Progenitor cell of endocrine pancreas (in vitro differentiated cells): ENCODE measurements around the gene GPR161. TPM values are rescaled to one million over a fixed set of nuclear protein-coding genes. Genes with fewer than 3 reads are reported as not detected.

ENCODE experiments used
- DNase-seq: peaks from one replicate; pipeline ENCODE4 v3.0.0; 2021; ENCODE audit warnings: low spot score; ENCODE audit not compliant: unreplicated experiment
- H3K27ac Mint-ChIP-seq: 2 replicates; pipeline ENCODE4 v1.8.0; 2021; ENCODE audit warnings: mild to moderate bottlenecking, moderate library complexity, mixed read lengths
- H3K27me3 Mint-ChIP-seq: 2 replicates; pipeline ENCODE4 v1.8.0; 2021; ENCODE audit warnings: mixed read lengths
- H3K36me3 Mint-ChIP-seq: 2 replicates; pipeline ENCODE4 v1.8.0; 2022; ENCODE audit warnings: mixed read lengths; ENCODE audit not compliant: insufficient read depth
- H3K4me1 Mint-ChIP-seq: 2 replicates; pipeline ENCODE4 v1.8.0; 2021; ENCODE audit warnings: low read depth, mixed read lengths
- H3K4me3 Mint-ChIP-seq: 2 replicates; pipeline ENCODE4 v1.8.0; 2021; ENCODE audit warnings: low read depth, mild to moderate bottlenecking, moderate library complexity, mixed read lengths
- H3K9me3 Mint-ChIP-seq: 2 replicates; pipeline ENCODE4 v1.8.0; 2021; ENCODE audit warnings: low read depth, mixed read lengths
- total RNA-seq: library from RNA; stranded (reverse); gene quantifications from 2 replicates; pipeline ENCODE4 v1.2.1, GENCODE V29; 2021
- TF ChIP-seq, protein P1 (sequence below): fragments of 200-600 bp; sonication (generic); IDR thresholded peaks from one replicate; pipeline ENCODE4 v1.5.0; 2021; ENCODE audit warnings: antibody characterized with exemption, mild to moderate bottlenecking; ENCODE audit not compliant: unreplicated experiment

The GPR161 gene
- total RNA-seq, 1 donor from 2014 or later = 58.5 TPM

DNA sequence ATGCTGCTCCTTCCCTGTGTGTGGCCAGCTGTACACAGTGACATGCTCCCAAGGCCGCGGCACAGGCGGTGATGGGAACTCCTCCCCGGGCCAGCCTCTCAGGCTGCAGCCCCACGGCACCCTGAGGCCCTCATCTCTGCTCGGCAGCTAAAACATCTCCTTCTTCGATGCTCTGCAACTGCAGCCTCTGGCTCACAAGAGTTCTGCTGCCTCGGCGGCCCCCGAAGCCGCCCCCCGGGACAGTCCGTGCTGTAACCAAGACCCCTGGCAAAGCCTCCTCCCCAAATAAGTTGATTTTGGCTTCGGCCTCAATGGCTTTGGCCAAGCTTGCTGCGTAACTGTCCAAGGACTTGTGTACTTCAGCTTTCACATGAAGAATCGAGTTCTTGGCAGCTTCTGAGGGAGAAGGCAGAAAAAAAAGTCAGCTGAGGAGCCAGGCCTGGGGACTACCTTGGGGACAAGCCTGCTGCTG, 51.3 kb downstream of the GPR161 start:
- TF ChIP-seq, protein P1, sequence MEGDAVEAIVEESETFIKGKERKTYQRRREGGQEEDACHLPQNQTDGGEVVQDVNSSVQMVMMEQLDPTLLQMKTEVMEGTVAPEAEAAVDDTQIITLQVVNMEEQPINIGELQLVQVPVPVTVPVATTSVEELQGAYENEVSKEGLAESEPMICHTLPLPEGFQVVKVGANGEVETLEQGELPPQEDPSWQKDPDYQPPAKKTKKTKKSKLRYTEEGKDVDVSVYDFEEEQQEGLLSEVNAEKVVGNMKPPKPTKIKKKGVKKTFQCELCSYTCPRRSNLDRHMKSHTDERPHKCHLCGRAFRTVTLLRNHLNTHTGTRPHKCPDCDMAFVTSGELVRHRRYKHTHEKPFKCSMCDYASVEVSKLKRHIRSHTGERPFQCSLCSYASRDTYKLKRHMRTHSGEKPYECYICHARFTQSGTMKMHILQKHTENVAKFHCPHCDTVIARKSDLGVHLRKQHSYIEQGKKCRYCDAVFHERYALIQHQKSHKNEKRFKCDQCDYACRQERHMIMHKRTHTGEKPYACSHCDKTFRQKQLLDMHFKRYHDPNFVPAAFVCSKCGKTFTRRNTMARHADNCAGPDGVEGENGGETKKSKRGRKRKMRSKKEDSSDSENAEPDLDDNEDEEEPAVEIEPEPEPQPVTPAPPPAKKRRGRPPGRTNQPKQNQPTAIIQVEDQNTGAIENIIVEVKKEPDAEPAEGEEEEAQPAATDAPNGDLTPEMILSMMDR = no peak
- H3K27me3 Mint-ChIP-seq = no peaks in the 10 kb centered on the region
- H3K4me1 Mint-ChIP-seq = peaks cover 7% of the 10 kb centered on the region
- H3K36me3 Mint-ChIP-seq = peaks cover 18% of the 10 kb centered on the region
- H3K9me3 Mint-ChIP-seq = no peaks in the 10 kb centered on the region
- DNase-seq = no peak
- no peak overlapping the region for H3K4me3 Mint-ChIP-seq
- no peak overlapping the region for H3K27ac Mint-ChIP-seq

DNA sequence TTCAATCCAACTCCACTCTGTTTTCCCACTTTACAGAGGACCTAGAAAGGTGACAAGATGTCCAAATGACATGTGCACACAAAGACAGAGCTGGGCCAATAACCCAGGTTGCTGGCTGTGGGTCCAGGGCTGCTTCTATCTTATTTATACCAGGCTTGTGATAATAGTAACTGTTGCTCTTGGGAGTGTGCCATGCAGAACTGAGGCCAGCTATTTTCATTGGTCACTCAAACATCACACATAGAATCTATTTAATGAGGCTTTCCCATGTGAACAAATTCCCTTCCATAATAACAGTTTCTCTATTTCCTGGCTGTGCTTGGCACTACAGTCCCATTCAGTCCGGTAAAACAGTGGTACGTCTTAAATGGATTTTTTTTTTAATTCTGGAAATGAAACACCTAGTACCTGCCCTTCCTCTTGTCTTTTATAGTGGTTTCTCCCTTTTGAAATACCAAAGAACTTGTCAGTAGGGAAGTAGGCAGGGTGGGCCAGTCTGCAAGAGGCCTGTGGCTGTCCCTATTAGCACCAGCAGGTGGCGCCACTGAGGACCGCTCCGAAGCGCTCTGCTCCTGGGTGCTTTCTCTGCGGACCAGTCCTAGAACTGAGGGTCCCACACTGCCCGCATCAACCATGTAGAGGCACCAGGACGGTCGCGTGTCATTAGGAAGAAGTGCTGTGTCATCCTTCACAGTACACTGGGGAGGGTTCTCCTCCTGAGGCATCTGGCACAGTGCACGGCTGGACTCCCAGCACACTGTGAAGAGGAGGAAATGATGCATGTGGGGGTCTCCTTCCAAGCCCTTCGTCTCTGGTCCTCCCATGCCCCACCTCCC, 52.1 kb downstream of the GPR161 start:
- Mint-ChIP-seq H3K4me1 (peaks cover 7% of the 10 kb centered on the region), H3K9me3 (no peaks in the 10 kb centered on the region), H3K27ac (peak overlapping the region; percentile 29), H3K4me3 (no peak overlapping the region), H3K27me3 (no peaks in the 10 kb centered on the region), H3K36me3 (peaks cover 15% of the 10 kb centered on the region)
- TF ChIP-seq, protein P1 = peak; percentile 82
- peak; percentile 49 for DNase-seq

DNA sequence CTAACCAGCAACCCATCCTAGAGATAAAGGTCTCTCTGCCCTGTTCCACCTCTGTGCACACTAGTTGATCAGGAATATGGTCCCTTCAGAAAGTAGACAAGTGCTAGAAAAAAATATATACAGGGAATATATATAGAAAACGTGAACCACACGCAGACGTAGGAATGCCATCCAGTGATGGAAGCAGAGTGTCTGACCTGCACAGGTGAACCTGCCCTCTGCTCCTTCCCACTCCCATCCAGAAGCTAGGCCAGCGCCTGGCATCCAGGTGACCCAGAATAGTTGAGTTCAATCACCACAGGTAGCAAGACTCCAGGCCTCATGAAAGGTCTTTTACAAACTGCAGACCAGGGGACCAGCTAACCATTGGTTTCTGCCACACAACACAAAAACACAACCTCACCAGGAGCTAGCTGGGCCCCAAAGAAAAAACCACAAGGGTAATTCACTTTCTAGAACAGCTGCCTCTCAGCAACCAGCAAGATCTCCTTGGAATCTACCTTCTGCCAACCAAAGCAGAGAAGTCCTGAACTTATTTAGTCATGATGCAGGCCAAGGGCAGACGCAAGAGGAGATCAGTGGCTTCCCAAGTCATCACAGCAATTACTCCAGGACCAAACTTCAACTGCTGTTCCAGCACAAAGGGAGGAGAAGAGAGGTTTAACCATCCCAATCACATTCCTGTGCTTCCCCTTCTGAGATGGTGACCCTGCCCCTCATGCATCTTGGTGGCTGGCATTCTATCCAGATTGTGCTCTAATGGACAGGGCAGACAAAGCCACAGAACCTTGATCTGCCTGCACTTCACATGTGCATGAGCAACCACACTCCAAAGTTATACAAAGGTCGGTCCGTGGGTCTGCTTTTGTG, 53.0 kb downstream of the GPR161 start:
- Mint-ChIP-seq H3K27me3 (no peaks in the 10 kb centered on the region), H3K27ac (no peak overlapping the region), H3K4me3 (no peak overlapping the region), H3K4me1 (peaks cover 7% of the 10 kb centered on the region), H3K9me3 (no peaks in the 10 kb centered on the region), H3K36me3 (peaks cover 13% of the 10 kb centered on the region)
- DNase-seq = no peak
- TF ChIP-seq, protein P1 = no peak

DNA sequence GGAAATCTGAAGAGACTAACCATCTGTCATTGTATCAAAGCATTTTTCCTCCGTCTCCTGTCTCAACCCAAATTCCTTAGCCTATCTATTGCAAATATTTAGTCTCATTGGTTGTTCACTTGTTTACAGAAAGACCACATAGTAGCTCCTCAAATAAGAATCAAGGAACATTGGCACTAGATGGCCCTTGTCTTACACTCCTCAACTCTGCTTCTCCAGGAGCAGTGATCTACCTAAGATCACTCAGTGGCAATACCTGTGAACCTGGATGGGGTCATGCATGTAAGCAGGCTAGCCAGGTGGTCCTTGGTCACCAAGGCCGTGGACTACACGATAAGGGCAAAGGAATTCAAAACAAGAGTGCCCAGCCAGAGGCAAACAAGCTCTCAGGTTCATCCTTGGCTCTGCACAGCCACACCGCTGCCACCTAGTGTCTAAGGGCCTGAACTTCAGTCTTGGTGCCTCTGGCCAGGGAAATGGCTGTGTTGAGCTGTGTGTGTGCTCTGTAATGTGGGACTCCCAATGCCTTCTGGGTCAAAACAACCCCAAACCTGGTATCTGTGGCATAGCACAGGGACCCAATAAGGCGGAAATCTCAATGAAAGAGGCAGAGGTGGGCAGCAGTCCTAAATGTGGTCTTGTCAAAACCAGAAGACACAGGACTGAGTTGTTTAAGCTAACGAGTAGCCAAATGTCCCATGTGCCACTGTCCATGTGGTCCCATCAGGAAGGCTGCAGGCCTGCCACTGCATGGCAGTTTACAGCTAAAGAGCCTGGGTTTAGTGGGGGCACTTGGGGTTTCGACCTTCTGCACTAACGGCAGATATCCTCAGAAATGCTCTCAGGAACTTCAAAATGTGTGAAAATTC, 54.5 kb downstream of the GPR161 start:
- Mint-ChIP-seq H3K4me3 (no peak overlapping the region), H3K27ac (peak overlapping the region; percentile 38), H3K36me3 (peaks cover 18% of the 10 kb centered on the region), H3K4me1 (peaks cover 7% of the 10 kb centered on the region), H3K27me3 (no peaks in the 10 kb centered on the region), H3K9me3 (no peaks in the 10 kb centered on the region)
- DNase-seq = peak; percentile 63
- TF ChIP-seq, protein P1 = peak; percentile 89
